Measurements from ENCODE around the gene MGST2.

The MGST2 gene

DNA sequence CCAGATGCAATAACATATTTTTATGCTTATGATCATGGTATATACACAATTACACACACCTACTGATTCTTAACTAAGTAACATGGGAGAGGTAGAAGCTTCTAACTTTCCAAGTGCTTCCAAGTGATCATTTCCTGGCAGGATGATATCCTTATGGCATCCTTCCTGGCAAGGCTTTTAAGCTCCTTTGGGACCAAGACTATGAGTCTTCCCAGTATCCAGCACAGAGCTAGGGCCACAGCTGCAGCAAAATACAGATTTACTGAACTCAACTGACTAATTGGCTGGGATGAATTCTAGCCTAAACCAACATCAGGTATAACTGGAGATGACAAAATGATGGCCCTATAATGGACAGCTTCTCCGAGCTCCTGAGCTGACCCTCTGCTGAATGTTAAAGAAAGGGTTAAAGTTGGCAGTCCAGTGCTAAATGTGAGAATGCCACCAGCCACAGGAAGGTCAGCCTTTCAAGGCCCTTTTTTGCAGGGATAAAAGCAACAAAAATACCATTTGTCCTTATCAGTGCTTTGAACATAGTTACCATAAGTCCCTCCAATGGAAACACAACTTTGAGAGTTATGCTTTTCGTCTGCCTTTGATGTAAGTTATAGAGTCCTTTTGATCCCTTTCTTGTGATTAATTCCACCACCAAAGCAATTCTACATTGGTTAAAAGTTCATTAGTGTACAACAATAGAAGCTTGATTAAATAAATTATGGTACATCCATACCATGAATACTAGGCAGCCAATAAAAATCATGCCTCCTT lies 73.4 kb downstream of the MGST2 start:
- no peak for DNase-seq (ENCODE audit: low spot score)

DNA sequence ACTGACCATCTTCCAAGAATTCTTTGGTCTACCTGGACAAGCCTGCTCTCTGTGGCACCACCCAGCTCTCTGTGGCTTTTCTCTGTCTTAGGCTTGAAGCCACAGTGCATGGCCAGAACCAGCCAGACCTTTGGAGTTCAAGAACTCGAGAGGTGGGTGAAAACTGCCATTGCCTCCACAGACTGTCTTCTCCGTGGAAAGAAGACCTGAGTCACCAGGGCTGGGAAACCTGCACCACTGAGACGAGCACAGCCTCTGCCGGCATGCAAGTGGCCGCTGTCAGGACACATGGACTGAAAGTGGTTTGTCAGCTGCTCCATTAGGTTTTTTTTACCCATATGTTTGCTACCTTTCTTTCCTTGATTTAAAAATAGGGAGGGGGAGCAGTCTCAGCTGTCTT lies 74.5 kb downstream of the MGST2 start:
- DNase-seq (ENCODE audit: low spot score), result no peak

GRCh38 chr4:139740531-139741041 lies 75.0 kb downstream of the MGST2 start:
- no peak for DNase-seq (ENCODE audit: low spot score)

GRCh38 chr4:139743027-139743426 lies 77.4 kb downstream of the MGST2 start:
- no peak for DNase-seq (ENCODE audit: low spot score)

DNA sequence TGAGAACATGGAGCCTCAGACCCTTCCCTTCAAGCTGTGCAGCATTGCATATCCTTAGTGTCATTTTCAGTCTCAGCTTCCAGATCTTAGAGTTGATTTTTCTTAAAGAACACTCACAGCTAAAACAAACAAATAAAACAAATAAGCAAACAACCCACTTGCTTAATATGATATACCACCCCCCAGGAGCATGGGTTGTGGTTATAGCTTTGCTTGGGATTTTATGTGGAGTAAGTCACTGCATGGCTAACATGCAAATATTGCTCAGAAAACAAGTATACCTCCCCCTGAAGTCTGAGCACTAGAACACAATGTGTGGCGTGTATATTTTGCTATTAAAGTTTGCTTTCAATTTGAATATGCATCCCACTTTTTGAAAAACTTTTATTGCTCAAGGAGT lies 78.6 kb downstream of the MGST2 start:
- no peak for DNase-seq (ENCODE audit: low spot score)

GRCh38 chr4:139745111-139745639 lies 79.6 kb downstream of the MGST2 start:
- DNase-seq (ENCODE audit: low spot score), result no peak

GRCh38 chr4:139746431-139747171 lies 81.0 kb downstream of the MGST2 start:
- DNase-seq (ENCODE audit: low spot score), result no peak

- DNase-seq (ENCODE audit: low spot score), result no peak
These were observed 83.7 kb downstream of the MGST2 start for GRCh38 chr4:139749338-139749737.

DNA sequence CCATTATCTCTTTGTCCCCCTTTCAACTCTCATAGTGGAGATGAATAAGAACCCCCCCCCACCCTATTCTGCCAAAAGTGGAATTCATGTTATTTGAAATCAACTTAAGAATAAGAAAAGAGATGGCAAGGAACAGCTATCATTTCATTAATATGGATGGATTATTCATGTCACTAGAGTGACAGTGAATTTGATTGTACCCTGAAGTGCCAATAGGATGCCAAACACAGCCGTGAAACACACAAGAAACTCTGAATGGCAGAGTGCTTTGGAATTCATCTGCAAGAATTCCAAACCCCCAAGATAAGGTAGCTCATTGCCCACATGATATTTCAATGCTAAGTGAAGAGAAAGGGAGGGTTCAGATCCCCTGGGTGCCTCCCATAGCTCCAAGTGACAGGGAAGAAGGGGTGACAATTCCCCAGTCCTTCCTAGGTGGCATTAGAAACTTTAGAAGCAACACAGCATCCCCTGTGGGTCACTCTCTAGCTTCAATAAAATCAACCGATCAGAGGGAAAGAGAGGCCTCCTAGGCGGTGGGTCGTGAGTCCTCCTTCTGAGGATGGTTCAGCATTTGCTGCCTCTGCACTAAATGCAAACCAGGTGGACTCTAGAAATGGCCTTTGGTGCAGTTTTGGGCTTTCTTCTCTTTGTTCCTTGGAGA lies 84.3 kb downstream of the MGST2 start:
- DNase-seq (ENCODE audit: low spot score), result no peak

DNA sequence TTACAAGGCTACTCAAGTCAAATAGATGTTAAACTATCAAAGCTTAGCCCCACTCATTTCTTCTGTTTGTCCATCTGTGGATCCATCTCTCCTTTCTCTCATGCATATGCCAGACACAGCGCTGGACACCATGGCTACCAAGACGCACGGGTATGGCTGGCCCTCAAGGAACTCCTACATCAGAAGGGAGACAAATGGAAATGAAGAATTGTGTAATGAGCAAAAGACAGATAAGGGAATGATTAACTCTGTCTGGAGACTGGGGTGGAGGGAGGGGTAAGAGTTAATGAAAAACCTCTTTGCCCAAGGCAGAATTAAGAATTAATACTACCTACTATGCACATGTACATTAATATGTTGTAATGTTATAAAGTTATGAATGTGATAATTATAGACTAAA lies 88.1 kb downstream of the MGST2 start:
- no peak for DNase-seq (ENCODE audit: low spot score)

Measured in NAMALWA (cell line).